Fibroblast of lung (primary cell): Measurements from ENCODE around the gene PDGFB. TPM values are rescaled to one million over a fixed set of nuclear protein-coding genes. Genes with fewer than 3 reads are reported as not detected.

Experiments used
- DNase-seq, 2 donors: peaks; one replicate each; pipeline versions ENCODE4 v3.0.0 to v3.0.0-alpha.2; 2010; ENCODE audit warnings: low read depth in 2 of 2
- H2AFZ ChIP-seq: 2 replicates; pipeline ENCODE4 v1.5.1; 2012; ENCODE audit warnings: low read length, control low read depth, inconsistent platforms
- H3K27ac ChIP-seq: 2 replicates; pipeline ENCODE4 v1.5.1; 2011; ENCODE audit warnings: low read length, control low read depth; ENCODE audit not compliant: insufficient read depth
- H3K27me3 ChIP-seq: 2 replicates; pipeline ENCODE4 v1.5.1; 2011; ENCODE audit warnings: mild to moderate bottlenecking, low read length; ENCODE audit not compliant: control insufficient read depth, insufficient read depth
- H3K36me3 ChIP-seq: 2 replicates; pipeline ENCODE4 v1.5.1; 2011; ENCODE audit warnings: low read length; ENCODE audit not compliant: control insufficient read depth, insufficient read depth
- H3K4me1 ChIP-seq: 2 replicates; pipeline ENCODE4 v1.5.1; 2011; ENCODE audit warnings: low read length; ENCODE audit not compliant: control insufficient read depth, insufficient read depth; ENCODE audit errors: extremely low read depth
- H3K4me2 ChIP-seq: 2 replicates; pipeline ENCODE4 v1.5.1; 2011; ENCODE audit warnings: low read length, control low read depth; ENCODE audit not compliant: insufficient read depth; ENCODE audit errors: extremely low read depth
- H3K4me3 ChIP-seq, 4 experiments: fragments of 200-600 bp in 1 of 4; sonication (generic) in 1 of 4; replicated peaks in 1 of 4; 2 replicates each; pipeline ENCODE4 v1.5.1; 2011 to 2016; ENCODE audit warnings: low read length in 4 of 4, low read depth in 3 of 4, mild to moderate bottlenecking in 3 of 4, control low read depth in 2 of 4, inconsistent platforms in 1 of 4, mixed read lengths in 1 of 4; ENCODE audit not compliant: insufficient read depth in 1 of 4; ENCODE audit errors: control extremely low read depth in 1 of 4
- H3K79me2 ChIP-seq: 2 replicates; pipeline ENCODE4 v1.5.1; 2012; ENCODE audit warnings: mild to moderate bottlenecking, low read length, inconsistent platforms; ENCODE audit not compliant: control insufficient read depth, insufficient read depth
- H3K9ac ChIP-seq: 2 replicates; pipeline ENCODE4 v1.5.1; 2011; ENCODE audit warnings: mild to moderate bottlenecking, low read length, control low read depth; ENCODE audit not compliant: insufficient read depth
- H3K9me3 ChIP-seq: 2 replicates; pipeline ENCODE4 v1.5.1; 2012; ENCODE audit warnings: low read depth, low read length; ENCODE audit not compliant: control insufficient read depth, insufficient read depth
- H4K20me1 ChIP-seq: 2 replicates; pipeline ENCODE4 v1.5.1; 2011; ENCODE audit warnings: low read length; ENCODE audit not compliant: control insufficient read depth, insufficient read depth; ENCODE audit errors: extremely low read depth
- EZH2 ChIP-seq: IDR thresholded peaks from 2 replicates; pipeline ENCODE4 v1.5.1; 2012; ENCODE audit warnings: low read length, control low read depth, mild to moderate bottlenecking; ENCODE audit errors: missing control alignments
- polyA plus RNA-seq, 2 donors: library from polyadenylated mRNA; depleted of rRNA in 1 of 2; stranded (reverse) in 1 of 2; unstranded in 1 of 2; fragments of >200 nt; gene quantifications; 2 replicates each; pipeline ENCODE4 v1.2.1, GENCODE V29; 2011 to 2012; ENCODE audit warnings: missing spikeins in 1 of 2
- total RNA-seq: library from RNA; depleted of rRNA; stranded (reverse); fragments of >200 nt; gene quantifications from 2 replicates; pipeline ENCODE4 v1.2.1, GENCODE V29; 2014
- TF ChIP-seq, protein P1 (sequence below), 2 donors: IDR thresholded peaks in 1 of 2; conservative IDR thresholded peaks in 1 of 2; 1 replicate in 1 of 2; 2 replicates in 1 of 2; pipeline ENCODE4 v1.5.1; 2011 to 2012; ENCODE audit warnings: low read length in 2 of 2, control low read depth in 1 of 2, inconsistent platforms in 1 of 2, low read depth in 1 of 2, mild to moderate bottlenecking in 1 of 2

Gene PDGFB
- total and polyA plus RNA-seq, 2 donors (not counting 1 experiment from before 2014, with no cell fraction given) = under 0.01 to 0.50 TPM

DNA sequence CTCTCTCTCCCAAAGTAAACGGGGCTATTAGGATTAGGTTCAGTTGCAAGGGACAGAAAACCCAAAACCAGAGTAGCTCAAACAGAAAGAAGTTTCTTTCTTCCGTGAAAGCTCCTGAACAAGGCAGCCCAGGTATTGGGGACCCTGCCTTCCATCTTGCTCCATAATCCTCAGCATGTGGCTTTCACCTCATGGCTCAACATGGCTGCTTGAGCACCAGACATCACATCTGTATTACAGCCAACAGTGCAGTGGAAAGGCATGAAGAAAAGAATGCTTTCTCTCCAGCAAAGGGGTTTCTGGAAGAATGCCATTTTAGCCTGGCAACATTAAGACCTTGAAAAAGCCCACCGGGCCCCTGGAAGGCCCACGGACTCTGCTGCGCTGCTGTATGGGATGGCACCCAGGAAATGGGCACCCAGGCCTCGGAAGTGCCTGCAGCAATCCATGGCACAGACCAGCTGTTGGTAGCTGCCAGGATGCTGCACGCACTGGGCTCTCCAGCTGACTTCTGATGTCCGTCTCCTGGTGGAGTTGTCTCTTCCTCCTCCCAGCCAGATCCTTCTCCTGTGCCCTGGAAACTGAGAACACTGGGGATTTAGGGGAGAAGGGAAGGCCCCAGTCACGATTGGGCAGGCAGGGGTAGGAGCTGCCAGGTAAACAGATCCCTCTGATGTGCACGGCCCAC lies 22.6 kb downstream of the PDGFB start:
- Histone ChIP-seq H3K36me3 (no peaks in the 10 kb centered on the region), H2AFZ (no peak overlapping the region), H3K27ac (no peak overlapping the region), H3K79me2 (no peaks in the 10 kb centered on the region), H3K9ac (no peak overlapping the region), H3K4me2 (no peak overlapping the region), H4K20me1 (no peaks in the 10 kb centered on the region), H3K4me1 (no peaks in the 10 kb centered on the region), H3K9me3 (no peaks in the 10 kb centered on the region), H3K4me3 (no peak overlapping the region), H3K27me3 (peaks cover 8% of the 10 kb centered on the region)
- DNase-seq = no peak
- TF ChIP-seq EZH2 = no peak

DNA sequence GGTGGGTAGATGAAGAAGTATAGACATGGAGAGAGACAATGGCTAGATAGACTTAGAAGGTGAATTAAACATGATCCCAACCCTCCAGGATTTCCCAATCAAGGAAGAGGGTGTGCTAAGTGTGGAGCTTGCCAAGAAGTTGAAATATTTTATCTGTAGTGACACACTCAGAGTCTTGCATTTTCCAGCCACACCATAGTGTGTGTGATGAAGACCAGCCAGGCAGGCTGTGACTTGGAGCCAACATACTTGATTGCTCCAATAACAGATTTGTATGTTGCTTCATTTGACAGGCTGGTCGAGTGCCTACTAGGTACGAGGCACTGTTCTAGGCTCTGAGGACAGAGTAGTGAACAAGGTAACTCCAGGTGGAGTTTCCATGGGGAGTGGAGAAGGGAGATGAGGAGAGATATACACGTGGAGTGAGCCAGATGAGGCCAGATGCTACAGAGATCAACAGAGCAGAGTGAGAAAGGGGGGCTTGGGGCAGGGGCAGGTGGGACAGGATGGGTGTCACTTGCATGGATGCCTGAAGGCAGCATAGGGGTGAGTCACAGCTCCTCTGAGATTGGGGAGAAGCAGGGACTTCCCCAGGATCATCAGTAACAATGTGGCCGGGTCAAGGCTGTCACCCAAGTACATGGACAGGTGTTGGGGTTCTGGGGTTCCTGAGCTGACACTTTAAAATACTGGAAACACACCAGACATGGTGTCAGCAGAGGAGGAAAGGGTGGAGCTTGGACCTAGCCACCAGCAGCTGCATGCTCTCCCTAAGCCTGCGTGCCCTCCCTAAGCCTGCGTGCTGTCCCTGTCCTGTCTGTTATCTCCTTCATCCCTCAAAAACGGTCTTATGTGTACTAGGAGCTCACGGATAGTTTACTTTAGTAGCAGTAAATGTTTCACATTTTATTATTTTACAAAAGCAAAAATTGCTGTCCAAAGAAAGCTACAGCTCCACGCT lies 23.6 kb downstream of the PDGFB start:
- peak; percentile 25 to 73 for DNase-seq
- H3K9me3 ChIP-seq = no peaks in the 10 kb centered on the region
- no peak overlapping the region for H3K4me3 ChIP-seq
- no peak for TF ChIP-seq EZH2
- TF ChIP-seq, protein P1, sequence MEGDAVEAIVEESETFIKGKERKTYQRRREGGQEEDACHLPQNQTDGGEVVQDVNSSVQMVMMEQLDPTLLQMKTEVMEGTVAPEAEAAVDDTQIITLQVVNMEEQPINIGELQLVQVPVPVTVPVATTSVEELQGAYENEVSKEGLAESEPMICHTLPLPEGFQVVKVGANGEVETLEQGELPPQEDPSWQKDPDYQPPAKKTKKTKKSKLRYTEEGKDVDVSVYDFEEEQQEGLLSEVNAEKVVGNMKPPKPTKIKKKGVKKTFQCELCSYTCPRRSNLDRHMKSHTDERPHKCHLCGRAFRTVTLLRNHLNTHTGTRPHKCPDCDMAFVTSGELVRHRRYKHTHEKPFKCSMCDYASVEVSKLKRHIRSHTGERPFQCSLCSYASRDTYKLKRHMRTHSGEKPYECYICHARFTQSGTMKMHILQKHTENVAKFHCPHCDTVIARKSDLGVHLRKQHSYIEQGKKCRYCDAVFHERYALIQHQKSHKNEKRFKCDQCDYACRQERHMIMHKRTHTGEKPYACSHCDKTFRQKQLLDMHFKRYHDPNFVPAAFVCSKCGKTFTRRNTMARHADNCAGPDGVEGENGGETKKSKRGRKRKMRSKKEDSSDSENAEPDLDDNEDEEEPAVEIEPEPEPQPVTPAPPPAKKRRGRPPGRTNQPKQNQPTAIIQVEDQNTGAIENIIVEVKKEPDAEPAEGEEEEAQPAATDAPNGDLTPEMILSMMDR (conservative IDR thresholded peaks at IDR 0.05 in 1 of 2, IDR thresholded peaks at IDR 0.05 in 1 of 2; ENCODE audit: low read depth in 1 of 2, low read length in 2 of 2) = no peak
- H3K27ac ChIP-seq = no peak overlapping the region
- no peaks in the 10 kb centered on the region for H3K79me2 ChIP-seq
- H4K20me1 ChIP-seq = no peaks in the 10 kb centered on the region
- H3K4me1 ChIP-seq = no peaks in the 10 kb centered on the region
- H3K4me2 ChIP-seq = no peak overlapping the region
- H3K36me3 ChIP-seq = no peaks in the 10 kb centered on the region
- H2AFZ ChIP-seq = no peak overlapping the region
- peaks cover 8% of the 10 kb centered on the region for H3K27me3 ChIP-seq
- H3K9ac ChIP-seq = no peak overlapping the region

DNA sequence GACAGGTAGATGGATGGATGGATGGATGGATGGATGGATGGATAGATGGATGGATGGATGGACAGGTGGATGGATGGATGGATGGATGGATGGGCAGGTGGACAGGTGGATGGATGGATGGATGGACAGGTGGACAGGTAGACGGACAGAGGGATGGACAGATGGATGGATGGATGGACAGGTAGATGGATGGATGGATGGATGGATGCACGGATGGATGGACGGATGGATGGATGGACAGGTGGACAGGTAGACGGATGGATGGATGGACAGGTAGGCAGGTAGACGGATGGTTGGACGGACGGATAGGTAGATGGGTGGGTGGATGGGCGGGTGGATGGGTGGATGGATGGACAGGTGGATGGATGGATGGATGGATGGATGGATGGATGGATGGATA lies 24.3 kb downstream of the PDGFB start:
- Histone ChIP-seq H3K4me2 (no peak overlapping the region), H3K4me3 (no peak overlapping the region), H3K79me2 (no peaks in the 10 kb centered on the region), H2AFZ (no peak overlapping the region), H3K4me1 (no peaks in the 10 kb centered on the region), H3K9me3 (no peaks in the 10 kb centered on the region), H4K20me1 (no peaks in the 10 kb centered on the region), H3K27ac (no peak overlapping the region), H3K27me3 (peaks cover 8% of the 10 kb centered on the region), H3K9ac (no peak overlapping the region), H3K36me3 (no peaks in the 10 kb centered on the region)
- no peak for TF ChIP-seq EZH2
- TF ChIP-seq, protein P1 (conservative IDR thresholded peaks at IDR 0.05 in 1 of 2, IDR thresholded peaks at IDR 0.05 in 1 of 2; ENCODE audit: low read depth in 1 of 2, low read length in 2 of 2) = no peak
- DNase-seq = no peak
